Neuron (in vitro differentiated cells): ENCODE results near the gene KCNIP3.

Source experiments
- H2AFZ ChIP-seq: one replicate; pipeline ENCODE4 v1.6.1; 2013; ENCODE audit warnings: low read depth, mild to moderate bottlenecking, inconsistent platforms, low read length, moderate library complexity
- H3K27me3 ChIP-seq: one replicate; pipeline ENCODE4 v1.6.1; 2013; ENCODE audit warnings: low read length; ENCODE audit not compliant: insufficient read depth
- H3K36me3 ChIP-seq: one replicate; pipeline ENCODE4 v1.6.1; 2013; ENCODE audit warnings: low read length; ENCODE audit not compliant: insufficient read depth
- H3K4me1 ChIP-seq: one replicate; pipeline ENCODE4 v1.6.1; 2013; ENCODE audit warnings: low read length; ENCODE audit not compliant: insufficient read depth
- H3K4me3 ChIP-seq: 2 replicates; pipeline ENCODE4 v1.5.1; 2013; ENCODE audit warnings: mild to moderate bottlenecking, low read length, moderate library complexity
- H3K9me3 ChIP-seq: one replicate; pipeline ENCODE4 v1.6.1; 2013; ENCODE audit warnings: low read length

Gene KCNIP3

GRCh38 chr2:95306336-95306895 is 9.3 kb downstream of the KCNIP3 start:
- H2AFZ ChIP-seq = no peak overlapping the region
- no peaks in the 10 kb centered on the region for H3K9me3 ChIP-seq
- no peak overlapping the region for H3K4me3 ChIP-seq
- H3K27me3 ChIP-seq = no peaks in the 10 kb centered on the region
- no peaks in the 10 kb centered on the region for H3K36me3 ChIP-seq
- no peaks in the 10 kb centered on the region for H3K4me1 ChIP-seq

DNA sequence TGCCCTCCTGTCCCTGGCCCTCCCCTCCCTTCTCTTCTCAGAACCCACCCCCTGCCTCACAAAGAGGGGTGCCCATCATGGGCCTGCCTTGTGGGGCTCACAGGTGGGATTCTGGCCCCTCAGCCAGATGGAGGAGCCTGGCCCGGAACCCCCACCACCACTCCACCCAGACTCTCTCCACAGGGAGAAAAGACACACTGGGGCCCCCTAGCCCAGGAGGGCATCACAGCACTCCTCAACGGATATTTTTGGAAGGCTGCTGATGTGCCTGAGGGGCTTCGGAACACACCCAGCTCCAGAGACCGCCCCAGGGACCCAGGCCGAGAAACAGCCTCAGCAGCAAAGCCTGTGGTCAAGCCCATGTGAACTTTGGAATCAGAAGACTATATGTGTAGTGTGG is 9.9 kb downstream of the KCNIP3 start:
- H2AFZ ChIP-seq = no peak overlapping the region
- no peaks in the 10 kb centered on the region for H3K36me3 ChIP-seq
- H3K4me1 ChIP-seq = no peaks in the 10 kb centered on the region
- no peaks in the 10 kb centered on the region for H3K9me3 ChIP-seq
- no peak overlapping the region for H3K4me3 ChIP-seq
- no peaks in the 10 kb centered on the region for H3K27me3 ChIP-seq

DNA sequence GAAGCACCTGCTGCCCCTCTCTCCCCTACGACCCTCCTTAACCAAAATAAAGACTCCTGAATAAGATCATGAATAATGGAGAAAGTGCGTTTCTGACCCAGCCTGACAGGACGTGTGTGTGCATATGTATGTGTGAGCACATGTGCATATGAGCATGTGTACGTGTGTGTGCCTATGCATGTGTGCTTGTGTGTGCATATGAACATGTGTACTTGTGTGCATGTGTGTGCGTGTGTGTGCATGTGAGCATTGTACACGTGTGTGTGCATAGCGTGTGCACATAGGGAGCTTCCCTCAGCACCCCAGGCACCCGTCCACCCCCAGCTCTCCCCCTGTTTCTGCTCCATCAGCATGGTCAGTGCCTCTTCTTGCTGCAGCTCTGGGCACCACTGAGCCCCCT is 10.7 kb downstream of the KCNIP3 start:
- Histone ChIP-seq H3K4me3 (no peak overlapping the region), H3K36me3 (no peaks in the 10 kb centered on the region), H3K27me3 (no peaks in the 10 kb centered on the region), H3K9me3 (no peaks in the 10 kb centered on the region), H2AFZ (no peak overlapping the region), H3K4me1 (no peaks in the 10 kb centered on the region)

GRCh38 chr2:95308426-95308990 is 11.4 kb downstream of the KCNIP3 start:
- H2AFZ ChIP-seq = no peak overlapping the region
- no peaks in the 10 kb centered on the region for H3K9me3 ChIP-seq
- no peaks in the 10 kb centered on the region for H3K36me3 ChIP-seq
- no peak overlapping the region for H3K4me3 ChIP-seq
- no peaks in the 10 kb centered on the region for H3K4me1 ChIP-seq
- H3K27me3 ChIP-seq = no peaks in the 10 kb centered on the region

DNA sequence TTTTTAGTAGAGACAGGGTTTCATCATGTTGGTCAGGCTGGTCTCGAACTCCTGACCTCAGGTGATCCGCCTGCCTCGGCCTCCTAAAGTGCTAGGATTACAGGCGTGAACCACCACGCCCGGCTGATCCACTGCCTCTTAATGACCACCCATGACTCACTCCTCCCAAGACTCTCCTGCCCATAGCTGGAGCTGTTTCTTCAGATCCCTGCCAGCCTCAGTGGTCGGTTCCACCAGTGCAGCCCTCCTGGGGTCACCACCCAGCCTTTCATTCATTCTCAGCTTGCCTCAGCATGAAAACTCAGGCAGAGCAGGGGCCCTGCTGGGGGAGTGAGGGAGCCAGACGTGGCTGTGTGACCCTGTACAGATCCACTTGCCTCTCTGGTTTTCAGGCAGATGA is 12.5 kb downstream of the KCNIP3 start:
- H3K27me3 ChIP-seq = no peaks in the 10 kb centered on the region
- H3K4me3 ChIP-seq = no peak overlapping the region
- no peak overlapping the region for H2AFZ ChIP-seq
- H3K4me1 ChIP-seq = peaks cover 9% of the 10 kb centered on the region
- H3K36me3 ChIP-seq = no peaks in the 10 kb centered on the region
- no peaks in the 10 kb centered on the region for H3K9me3 ChIP-seq

- peaks cover 9% of the 10 kb centered on the region for H3K4me1 ChIP-seq
- no peaks in the 10 kb centered on the region for H3K27me3 ChIP-seq
- no peak overlapping the region for H3K4me3 ChIP-seq
- H3K9me3 ChIP-seq = no peaks in the 10 kb centered on the region
- no peaks in the 10 kb centered on the region for H3K36me3 ChIP-seq
- H2AFZ ChIP-seq = no peak overlapping the region
These were observed 13.1 kb downstream of the KCNIP3 start for GRCh38 chr2:95310216-95310615.

DNA sequence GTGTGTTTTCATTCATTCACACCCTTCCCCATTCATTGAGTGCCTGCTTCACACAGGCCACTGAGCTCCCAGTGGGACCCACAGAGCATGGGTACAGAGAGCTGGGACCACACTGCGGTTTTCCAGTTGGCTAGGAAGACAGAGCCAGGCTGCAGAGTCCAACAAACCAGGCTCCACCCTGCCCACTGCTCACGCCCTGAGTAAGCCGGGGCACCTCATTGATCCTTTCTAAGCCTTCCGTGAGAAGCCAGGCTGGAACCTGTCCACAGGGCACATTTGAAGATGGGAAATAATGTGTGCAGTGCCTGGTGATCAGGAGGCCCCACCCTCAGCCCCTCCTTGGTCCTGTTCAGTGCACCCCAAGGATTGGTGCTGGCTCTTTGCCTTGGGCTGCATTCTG is 13.5 kb downstream of the KCNIP3 start:
- Histone ChIP-seq H3K36me3 (no peaks in the 10 kb centered on the region), H3K9me3 (no peaks in the 10 kb centered on the region), H3K4me1 (peaks cover 9% of the 10 kb centered on the region), H2AFZ (no peak overlapping the region), H3K27me3 (no peaks in the 10 kb centered on the region), H3K4me3 (no peak overlapping the region)

DNA sequence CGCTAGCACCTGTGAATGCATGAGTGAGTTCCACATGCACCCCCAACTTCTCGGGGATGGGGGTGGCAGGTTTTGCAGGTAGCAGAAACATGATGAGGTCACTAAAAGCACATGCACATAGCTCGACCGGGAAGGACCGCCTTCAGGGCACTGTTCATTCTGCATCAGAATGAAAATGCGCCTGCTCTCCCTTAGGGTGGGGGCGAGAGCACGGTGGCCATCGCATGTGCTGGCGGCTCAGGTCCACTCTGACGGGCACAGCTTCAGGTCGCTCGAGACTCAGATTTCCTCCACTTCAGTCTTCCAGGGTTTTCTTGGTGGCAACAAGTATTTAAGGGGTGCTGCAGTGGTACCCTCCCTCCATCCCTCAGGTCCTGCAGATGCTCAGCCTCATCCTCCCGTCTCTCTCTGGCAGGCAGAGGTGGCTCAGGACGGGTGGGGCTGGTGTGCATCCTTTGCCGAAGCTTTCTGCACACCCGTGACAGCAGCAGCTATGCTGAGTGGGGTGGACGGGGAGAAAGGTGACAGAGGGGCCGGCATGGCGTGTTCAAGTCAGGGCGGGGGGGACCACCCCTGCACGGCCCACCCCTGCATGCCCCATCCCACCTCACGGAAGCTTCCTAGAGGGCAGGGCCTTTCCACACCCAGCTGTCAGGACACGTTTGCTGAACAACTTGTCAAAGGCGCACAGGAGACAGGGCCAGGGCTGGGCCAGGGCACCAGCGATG is 14.8 kb downstream of the KCNIP3 start:
- Histone ChIP-seq H3K4me3 (no peak overlapping the region), H3K36me3 (no peaks in the 10 kb centered on the region), H3K9me3 (no peaks in the 10 kb centered on the region), H2AFZ (no peak overlapping the region), H3K27me3 (no peaks in the 10 kb centered on the region), H3K4me1 (peaks cover 9% of the 10 kb centered on the region)

DNA sequence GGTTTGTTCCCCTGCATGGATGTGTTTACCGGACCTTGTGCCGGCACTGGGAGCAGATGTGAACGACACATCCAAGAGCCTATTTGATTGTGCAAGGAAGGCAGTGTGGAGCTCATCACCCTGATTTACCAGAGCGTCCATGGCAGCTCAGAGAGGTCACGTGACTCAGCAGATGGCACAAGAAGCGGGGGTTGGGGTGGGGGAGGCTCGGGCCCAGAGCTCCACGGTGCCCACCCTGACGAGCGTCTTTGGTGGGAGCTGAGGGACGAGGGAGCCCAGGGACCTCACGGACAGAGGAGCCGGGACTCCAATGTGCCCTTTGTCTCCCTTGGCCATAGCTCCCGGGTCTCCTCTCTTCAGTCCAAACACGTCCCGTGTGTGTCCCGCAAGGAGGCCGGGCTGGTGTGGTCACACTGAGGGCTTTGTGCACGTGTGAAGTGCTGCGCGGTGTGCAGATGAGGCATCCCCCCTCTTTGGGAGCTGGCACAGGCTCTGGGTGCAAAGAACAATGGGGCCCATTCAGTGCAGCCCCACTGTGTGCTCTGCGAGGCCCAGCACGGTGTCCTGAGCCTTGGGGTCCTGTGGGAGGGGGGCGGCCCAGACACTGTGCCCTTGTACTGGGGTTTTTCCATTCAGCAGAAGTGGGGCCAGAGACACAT is 15.5 kb downstream of the KCNIP3 start:
- Histone ChIP-seq H3K27me3 (peaks cover 2% of the 10 kb centered on the region), H3K4me3 (no peak overlapping the region), H3K9me3 (no peaks in the 10 kb centered on the region), H3K4me1 (peaks cover 9% of the 10 kb centered on the region), H3K36me3 (no peaks in the 10 kb centered on the region), H2AFZ (no peak overlapping the region)

DNA sequence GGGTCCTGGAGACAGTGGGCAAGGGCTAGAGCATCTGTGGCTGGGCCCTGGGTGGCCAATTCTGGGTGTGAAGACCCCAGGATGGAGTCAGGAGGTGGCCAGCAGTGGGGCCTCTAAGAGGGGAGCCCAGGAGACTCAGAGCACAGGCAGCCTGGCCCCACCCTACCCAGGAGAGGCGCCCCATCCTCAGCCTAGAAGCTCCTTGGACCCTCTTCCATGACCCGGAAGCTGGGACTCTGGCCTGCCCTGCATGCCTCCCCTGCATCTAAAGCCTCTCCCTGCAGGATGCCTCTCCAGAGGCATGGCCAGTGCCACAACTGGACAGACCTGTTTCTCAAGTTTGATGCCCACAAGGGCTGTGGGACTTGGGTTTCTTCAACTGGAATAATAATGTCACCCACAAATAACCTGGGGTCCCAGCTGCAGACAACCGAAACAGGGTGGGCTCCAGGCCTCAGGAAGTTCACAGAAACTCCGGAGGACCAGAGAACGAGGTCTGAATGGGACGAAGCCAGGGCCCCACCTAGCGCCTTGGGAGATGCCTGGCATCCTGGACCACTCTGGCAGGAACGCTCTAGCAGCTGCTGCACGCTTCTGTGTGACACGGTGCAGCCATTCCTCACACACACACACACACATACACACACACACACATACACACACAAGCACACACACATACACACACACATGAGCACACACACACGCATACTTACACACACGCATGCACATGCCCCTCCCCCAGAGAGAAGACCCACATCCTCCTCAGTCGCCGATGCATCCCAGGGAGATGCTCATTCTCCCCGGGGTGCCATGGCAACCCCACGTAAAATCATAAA is 16.4 kb downstream of the KCNIP3 start:
- H3K27me3 ChIP-seq = peaks cover 7% of the 10 kb centered on the region
- no peak overlapping the region for H3K4me3 ChIP-seq
- H2AFZ ChIP-seq = no peak overlapping the region
- no peaks in the 10 kb centered on the region for H3K36me3 ChIP-seq
- H3K4me1 ChIP-seq = peaks cover 9% of the 10 kb centered on the region
- no peaks in the 10 kb centered on the region for H3K9me3 ChIP-seq

GRCh38 chr2:95314598-95314963 is 17.4 kb downstream of the KCNIP3 start:
- Histone ChIP-seq H3K4me3 (no peak overlapping the region), H3K36me3 (no peaks in the 10 kb centered on the region), H3K9me3 (no peaks in the 10 kb centered on the region), H3K27me3 (peaks cover 16% of the 10 kb centered on the region), H2AFZ (no peak overlapping the region), H3K4me1 (peaks cover 9% of the 10 kb centered on the region)

DNA sequence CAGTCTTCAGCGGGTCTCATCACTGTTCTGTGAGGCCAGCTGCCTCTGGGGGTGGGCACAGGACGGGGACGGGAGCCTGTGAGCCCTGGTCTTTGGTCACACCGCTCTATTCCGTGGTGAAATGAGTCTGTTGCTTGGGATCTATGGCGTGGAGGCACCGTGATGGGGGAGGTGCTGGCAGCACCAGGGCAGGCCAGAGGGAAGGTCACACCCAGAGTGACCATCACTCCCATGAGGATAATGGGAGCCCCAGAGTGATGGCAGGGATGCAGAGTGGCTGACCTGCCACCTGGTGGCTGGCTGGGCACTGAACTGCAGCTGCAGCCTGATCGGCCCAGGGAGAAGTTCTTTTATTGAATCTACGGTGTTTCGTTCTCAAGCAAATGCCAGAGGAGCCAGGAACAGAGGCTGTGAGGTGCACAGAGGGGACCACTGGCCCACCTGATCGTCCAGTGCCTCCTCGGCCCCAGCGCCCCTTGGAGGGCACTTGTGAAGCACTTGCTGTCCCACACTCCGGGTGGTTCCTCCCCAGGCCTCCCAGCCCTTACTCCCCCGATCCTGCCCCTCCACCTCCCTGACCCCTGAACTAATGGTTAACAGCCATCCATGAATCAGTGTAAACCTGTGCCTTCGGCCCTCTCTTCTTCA is 17.9 kb downstream of the KCNIP3 start:
- Histone ChIP-seq H3K4me3 (no peak overlapping the region), H3K9me3 (no peaks in the 10 kb centered on the region), H3K27me3 (peaks cover 16% of the 10 kb centered on the region), H3K36me3 (no peaks in the 10 kb centered on the region), H2AFZ (no peak overlapping the region), H3K4me1 (peaks cover 9% of the 10 kb centered on the region)
